ENCODE measurements around the gene GREB1. TPM values are rescaled to one million over a fixed set of nuclear protein-coding genes. Genes with fewer than 3 reads are reported as not detected.

Gene GREB1
- total and polyA plus RNA-seq, 2 of the 4 experiments (the other 2 are of a cell fraction), result 0.05 TPM; not detected in 1

- H3K4me3 ChIP-seq (ENCODE audit: insufficient read depth, low read depth, low read length), result no peak overlapping the region
- H2BK15ac ChIP-seq (ENCODE audit: low read depth, low read length), result no peak overlapping the region
- ChIA-PET POLR2A (ENCODE audit: unreplicated experiment) (no interaction called here), CTCF (no interaction called here)
- H3K9me3 ChIP-seq (ENCODE audit: control insufficient read depth, insufficient read depth, low read length), result no peaks in the 10 kb centered on the region
- no TSS peak for BruUV-seq (replicated peaks)
- H3K14ac ChIP-seq (replicated peaks; ENCODE audit: low read depth, low read length), result no peak overlapping the region
- WGBS, 2 experiments (ENCODE audit: extremely low coverage in 2 of 2, insufficient read length in 1 of 2), result 60% methylated on average over 1 of the region's 8 CpGs; no CpG with 5 or more reads in 1 of the 2 experiments
- H3K56ac ChIP-seq (ENCODE audit: extremely low read depth, insufficient read depth, low read length), result no peak overlapping the region
- in situ Hi-C loops (cut with MboI; ENCODE audit: low sequenced_read_pairs), result no loop called here
- H3K27me3 ChIP-seq (ENCODE audit: control insufficient read depth, insufficient read depth, low read length), result peaks cover 52% of the 10 kb centered on the region
- no peak overlapping the region for H2AK9ac ChIP-seq (replicated peaks; ENCODE audit: low read depth, low read length, poor library complexity)
- no peaks in the 10 kb centered on the region for H3K79me1 ChIP-seq (ENCODE audit: low read depth in 1 of 2, low read length in 2 of 2)
- no peaks in the 10 kb centered on the region for H3K4me1 ChIP-seq (ENCODE audit: control insufficient read depth, insufficient read depth, low read length)
- H3K36me3 ChIP-seq (ENCODE audit: control insufficient read depth, insufficient read depth, low read length), result no peaks in the 10 kb centered on the region
- no peak overlapping the region for H4K91ac ChIP-seq (ENCODE audit: insufficient read depth, low read depth, low read length)
- TF ChIP-seq USF2 (IDR thresholded peaks at IDR 0.05; ENCODE audit: low read depth, low read length) (no peak), RCOR1 (IDR thresholded peaks at IDR 0.05; ENCODE audit: insufficient replicate concordance, low read length) (no peak), SMC3 (IDR thresholded peaks at IDR 0.05; ENCODE audit: low read depth, low read length) (no peak), MXI1 (IDR thresholded peaks at IDR 0.05; ENCODE audit: borderline replicate concordance, low read depth, low read length) (no peak), FOS (IDR thresholded peaks at IDR 0.05; ENCODE audit: low read depth, low read length) (no peak), CEBPB (IDR thresholded peaks at IDR 0.05; ENCODE audit: low read depth, low read length) (no peak), CTCF (conservative IDR thresholded peaks at IDR 0.05; ENCODE audit: low read depth, low read length) (no peak), ELK1 (IDR thresholded peaks at IDR 0.05; ENCODE audit: borderline replicate concordance, low read depth, low read length) (no peak), CHD1 (IDR thresholded peaks at IDR 0.05; ENCODE audit: low read depth, low read length) (no peak), RFX5 (IDR thresholded peaks at IDR 0.05; ENCODE audit: low read depth, low read length) (no peak), MAZ (IDR thresholded peaks at IDR 0.05; ENCODE audit: borderline replicate concordance, low read depth, low read length) (no peak), MAFK (IDR thresholded peaks at IDR 0.05; ENCODE audit: low read depth, low read length) (no peak), POLR2A (IDR thresholded peaks at IDR 0.05; ENCODE audit: low read depth, low read length) (no peak)
- H2AFZ ChIP-seq (replicated peaks; ENCODE audit: low read length, poor library complexity), result no peak overlapping the region
- H3K23ac ChIP-seq (ENCODE audit: low read depth, low read length), result no peak overlapping the region
- H2BK5ac ChIP-seq (ENCODE audit: low read depth, low read length, poor library complexity, severe bottlenecking), result no peak overlapping the region
- H2BK20ac ChIP-seq (ENCODE audit: low read depth, low read length), result no peak overlapping the region
- no peak overlapping the region for H2BK120ac ChIP-seq (ENCODE audit: low read depth, low read length)
- no peak overlapping the region for H3K9ac ChIP-seq (ENCODE audit: low read depth, low read length)
- no peak overlapping the region for H3K27ac ChIP-seq (ENCODE audit: insufficient read depth, low read length)
- no peaks in the 10 kb centered on the region for H3K9me1 ChIP-seq (ENCODE audit: insufficient read depth, low read length)
- no peaks in the 10 kb centered on the region for H4K20me1 ChIP-seq (ENCODE audit: insufficient read depth, low read length)
- H2AK5ac ChIP-seq (ENCODE audit: low read depth, low read length), result no peak overlapping the region
- no peak overlapping the region for H4K5ac ChIP-seq (ENCODE audit: low read depth, low read length)
- intact Hi-C loops (cut with micrococcal nuclease), result no loop called here
- no peak overlapping the region for H3K4me2 ChIP-seq (ENCODE audit: low read depth, low read length)
- no peak overlapping the region for H3K18ac ChIP-seq (ENCODE audit: low read depth, low read length)
- H4K8ac ChIP-seq (ENCODE audit: low read depth in 2 of 2, low read length in 2 of 2), result no peak overlapping the region
- dilution Hi-C loops (cut with HindIII; ENCODE audit: low sequenced_read_pairs, unreplicated experiment), result no loop called here
- H3K4ac ChIP-seq (ENCODE audit: low read depth, low read length), result no peak overlapping the region
- DNase-seq (no peak), ATAC-seq (ENCODE audit: low read depth) (no peak)
Observed at GRCh38 chr2:11541693-11542274, 7.9 kb downstream of the GREB1 start.

All from IMR-90 (cell line).